ENCODE results near the gene FLOT1. TPM values are rescaled to one million over a fixed set of nuclear protein-coding genes. Genes with fewer than 3 reads are reported as not detected.
A peak's percentile ranks its signal among the peaks of the same experiment; 100 is the strongest.
"Not testable (repeated sequence)": the region's sequence is repeated elsewhere in the genome, so short reads cannot be mapped to it uniquely, and the experiment has no call there.

Gene FLOT1
- polyA plus RNA-seq, 1 donor = 94.5 TPM

- no peaks in the 10 kb centered on the region for H3K27me3 ChIP-seq (ENCODE audit: control insufficient read depth, insufficient read depth, low read length)
- 83% methylated on average over 3 of the region's 8 CpGs for WGBS (ENCODE audit: insufficient coverage, low lambda C conversion rate)
- no peak for DNase-seq
- H3K4me1 ChIP-seq (ENCODE audit: control insufficient read depth, insufficient read depth, low read length) = peaks cover 17% of the 10 kb centered on the region
- no peak overlapping the region for H3K4me3 ChIP-seq (ENCODE audit: low read length)
- no peak overlapping the region for H3K27ac ChIP-seq (ENCODE audit: low read length)
- H3K36me3 ChIP-seq (ENCODE audit: control insufficient read depth, insufficient read depth, low read length) = no peaks in the 10 kb centered on the region
- peaks cover 2% of the 10 kb centered on the region for H3K9me3 ChIP-seq (ENCODE audit: control insufficient read depth, low read depth, low read length)
These were observed 18.1 kb upstream of the FLOT1 start for GRCh38 chr6:30760549-30760948.

GRCh38 chr6:30759575-30760239 lies 17.2 kb upstream of the FLOT1 start:
- WGBS (ENCODE audit: insufficient coverage, low lambda C conversion rate) = no CpG with 5 or more reads among the region's 10 CpGs
- H3K27ac ChIP-seq (ENCODE audit: low read length) = peak overlapping the region; percentile 8
- no peaks in the 10 kb centered on the region for H3K27me3 ChIP-seq (ENCODE audit: control insufficient read depth, insufficient read depth, low read length)
- peaks cover 2% of the 10 kb centered on the region for H3K9me3 ChIP-seq (ENCODE audit: control insufficient read depth, low read depth, low read length)
- no peaks in the 10 kb centered on the region for H3K36me3 ChIP-seq (ENCODE audit: control insufficient read depth, insufficient read depth, low read length)
- H3K4me3 ChIP-seq (ENCODE audit: low read length) = no peak overlapping the region
- no peak for DNase-seq
- H3K4me1 ChIP-seq (ENCODE audit: control insufficient read depth, insufficient read depth, low read length) = peaks cover 17% of the 10 kb centered on the region

DNA sequence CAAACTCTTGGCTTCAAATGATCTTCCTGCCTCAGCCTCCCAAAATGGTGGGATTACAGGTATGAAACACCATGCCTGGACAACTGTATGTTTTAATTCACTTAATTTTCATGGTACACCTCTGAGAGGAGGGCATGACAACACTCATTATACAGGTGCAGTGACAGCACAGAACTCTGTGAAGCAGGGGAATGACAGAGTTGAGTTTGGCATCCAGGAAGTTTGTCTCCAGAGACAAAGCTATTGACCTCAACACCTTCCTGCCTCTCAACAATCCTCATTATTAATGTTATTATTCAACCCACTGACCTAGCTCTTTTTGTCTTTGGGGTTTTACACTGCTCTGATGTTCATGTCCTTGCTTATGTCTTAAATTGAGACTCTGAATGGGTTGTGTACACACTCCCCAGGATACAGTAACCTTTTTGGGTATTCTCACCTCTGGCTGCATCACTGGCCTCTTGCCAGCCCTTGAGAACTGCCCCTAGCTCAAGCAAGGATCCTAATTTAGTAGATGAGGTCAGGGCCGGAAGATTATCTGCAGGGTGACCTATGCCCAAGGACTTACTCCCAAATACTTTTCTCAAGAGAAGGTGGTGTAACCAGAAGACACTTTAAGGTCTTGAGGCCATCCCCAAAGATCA lies 14.9 kb upstream of the FLOT1 start:
- Histone ChIP-seq H3K27me3 (ENCODE audit: control insufficient read depth, insufficient read depth, low read length) (no peaks in the 10 kb centered on the region), H3K36me3 (ENCODE audit: control insufficient read depth, insufficient read depth, low read length) (no peaks in the 10 kb centered on the region), H3K4me3 (ENCODE audit: low read length) (no peak overlapping the region), H3K27ac (ENCODE audit: low read length) (no peak overlapping the region), H3K4me1 (ENCODE audit: control insufficient read depth, insufficient read depth, low read length) (peaks cover 6% of the 10 kb centered on the region), H3K9me3 (ENCODE audit: control insufficient read depth, low read depth, low read length) (no peaks in the 10 kb centered on the region)
- no peak for DNase-seq
- no CpG with 5 or more reads among the region's 1 CpG for WGBS (ENCODE audit: insufficient coverage, low lambda C conversion rate)

GRCh38 chr6:30756405-30757003 lies 14.0 kb upstream of the FLOT1 start:
- not testable (repeated sequence) for H3K27ac ChIP-seq (ENCODE audit: low read length); DNase-seq
- no CpG with 5 or more reads among the region's 7 CpGs for WGBS (ENCODE audit: insufficient coverage, low lambda C conversion rate)

DNA sequence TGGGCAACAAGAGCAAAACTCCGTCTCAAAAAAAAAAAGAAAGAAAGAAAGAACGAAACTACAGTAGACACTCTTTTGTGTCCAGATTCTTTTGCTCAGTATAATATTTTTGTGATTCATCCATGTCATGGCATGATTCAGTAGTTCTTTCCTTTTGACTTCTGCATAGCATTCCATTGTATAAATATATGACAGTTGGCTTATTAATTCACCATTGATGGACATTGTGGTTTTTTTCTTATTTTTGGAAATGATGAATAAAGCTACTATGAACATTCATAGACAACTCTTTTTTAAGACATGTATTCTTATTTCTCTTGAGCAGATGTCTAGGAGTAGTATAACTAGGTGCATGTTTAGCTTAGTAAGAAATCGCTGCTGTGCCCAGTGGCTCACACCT lies 12.1 kb upstream of the FLOT1 start:
- Histone ChIP-seq H3K36me3 (ENCODE audit: control insufficient read depth, insufficient read depth, low read length) (no peaks in the 10 kb centered on the region), H3K9me3 (ENCODE audit: control insufficient read depth, low read depth, low read length) (no peaks in the 10 kb centered on the region), H3K27ac (ENCODE audit: low read length) (no peak overlapping the region), H3K4me3 (ENCODE audit: low read length) (no peak overlapping the region), H3K4me1 (ENCODE audit: control insufficient read depth, insufficient read depth, low read length) (peaks cover 19% of the 10 kb centered on the region), H3K27me3 (ENCODE audit: control insufficient read depth, insufficient read depth, low read length) (no peaks in the 10 kb centered on the region)
- DNase-seq = no peak
- WGBS (ENCODE audit: insufficient coverage, low lambda C conversion rate) = 67% methylated on average over 1 of the region's 3 CpGs

More at GRCh38 chr6:30756405-30757003, 14.0 kb upstream of the FLOT1 start:
- not testable (repeated sequence) for H3K4me3 ChIP-seq (ENCODE audit: low read length); H3K4me1 ChIP-seq (ENCODE audit: control insufficient read depth, insufficient read depth, low read length); H3K9me3 ChIP-seq (ENCODE audit: control insufficient read depth, low read depth, low read length); H3K36me3 ChIP-seq (ENCODE audit: control insufficient read depth, insufficient read depth, low read length); H3K27me3 ChIP-seq (ENCODE audit: control insufficient read depth, insufficient read depth, low read length)

- Histone ChIP-seq H3K9me3 (ENCODE audit: control insufficient read depth, low read depth, low read length) (no peaks in the 10 kb centered on the region), H3K27me3 (ENCODE audit: control insufficient read depth, insufficient read depth, low read length) (no peaks in the 10 kb centered on the region), H3K4me3 (ENCODE audit: low read length) (no peak overlapping the region), H3K4me1 (ENCODE audit: control insufficient read depth, insufficient read depth, low read length) (peaks cover 35% of the 10 kb centered on the region), H3K36me3 (ENCODE audit: control insufficient read depth, insufficient read depth, low read length) (no peaks in the 10 kb centered on the region), H3K27ac (ENCODE audit: low read length) (peak overlapping the region; percentile 47)
- peak; percentile 45 to 68 for DNase-seq
- WGBS (ENCODE audit: insufficient coverage, low lambda C conversion rate) = 60% methylated on average over 1 of the region's 12 CpGs
These were observed 9.9 kb upstream of the FLOT1 start for GRCh38 chr6:30752157-30752927.

DNA sequence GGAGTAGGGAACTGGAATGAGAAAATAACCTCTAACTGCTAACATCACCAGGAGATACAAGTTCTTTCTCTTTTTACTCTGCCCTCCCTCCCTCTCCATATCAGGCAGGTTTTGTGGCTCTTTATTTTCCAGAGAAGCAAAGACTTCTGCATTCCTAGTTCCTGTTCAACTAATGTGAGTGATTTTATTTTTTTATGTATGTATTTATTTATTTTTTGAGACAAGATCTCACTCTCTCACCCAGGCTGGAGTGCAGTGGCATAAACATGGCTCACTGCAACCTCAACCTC lies 7.8 kb upstream of the FLOT1 start:
- H3K36me3 ChIP-seq (ENCODE audit: control insufficient read depth, insufficient read depth, low read length) = no peaks in the 10 kb centered on the region
- no peak overlapping the region for H3K4me3 ChIP-seq (ENCODE audit: low read length)
- no peaks in the 10 kb centered on the region for H3K27me3 ChIP-seq (ENCODE audit: control insufficient read depth, insufficient read depth, low read length)
- DNase-seq = no peak
- no peaks in the 10 kb centered on the region for H3K9me3 ChIP-seq (ENCODE audit: control insufficient read depth, low read depth, low read length)
- peak overlapping the region; percentile 73 for H3K27ac ChIP-seq (ENCODE audit: low read length)
- peaks cover 35% of the 10 kb centered on the region for H3K4me1 ChIP-seq (ENCODE audit: control insufficient read depth, insufficient read depth, low read length)

DNA sequence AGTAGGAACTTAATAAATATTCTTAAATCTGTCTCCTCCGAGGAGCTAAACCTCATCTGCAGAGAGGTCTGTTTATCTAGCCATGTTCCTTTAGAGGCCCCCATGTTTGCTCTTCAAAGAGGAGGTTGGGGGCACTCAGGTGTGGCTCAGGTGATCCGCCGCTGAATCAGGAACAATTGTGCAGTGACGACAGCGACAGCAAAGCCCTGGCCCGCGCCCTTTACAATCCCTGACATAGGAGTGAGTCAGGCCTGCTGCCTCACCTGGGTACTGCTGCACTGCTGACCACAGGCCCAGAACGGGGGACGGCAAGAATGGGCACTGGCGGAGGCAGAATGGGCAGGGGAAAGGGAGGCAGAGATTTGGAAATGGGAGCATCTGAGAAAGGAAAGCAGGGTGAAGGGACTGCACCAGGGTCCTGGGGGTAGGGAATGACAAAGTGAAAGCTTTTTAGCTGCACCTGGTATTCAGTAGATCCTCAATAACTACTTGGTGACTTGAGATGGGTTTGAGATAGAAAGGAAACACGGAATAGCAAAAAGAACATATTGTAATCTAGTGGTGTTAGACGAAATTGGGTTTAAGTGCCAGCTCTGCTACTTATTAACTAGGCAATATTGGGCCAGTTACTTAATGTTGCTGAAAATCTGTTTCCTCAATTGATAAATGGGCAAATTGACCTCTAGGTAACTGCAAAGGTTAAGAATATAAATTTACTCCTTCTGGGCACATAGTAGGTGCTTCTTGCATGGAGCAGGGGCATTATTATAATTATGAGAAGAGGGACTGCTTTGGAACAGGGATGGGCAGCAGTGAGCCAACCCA lies 7.3 kb upstream of the FLOT1 start:
- peaks cover 37% of the 10 kb centered on the region for H3K4me1 ChIP-seq (ENCODE audit: control insufficient read depth, insufficient read depth, low read length)
- WGBS (ENCODE audit: insufficient coverage, low lambda C conversion rate) = 36% methylated on average over 5 of the region's 12 CpGs
- DNase-seq = peak; percentile 81 to 93

GRCh38 chr6:30748851-30749540 lies 6.5 kb upstream of the FLOT1 start:
- Histone ChIP-seq H3K9me3 (ENCODE audit: control insufficient read depth, low read depth, low read length) (no peaks in the 10 kb centered on the region), H3K27ac (ENCODE audit: low read length) (peak overlapping the region; percentile 73), H3K4me1 (ENCODE audit: control insufficient read depth, insufficient read depth, low read length) (peaks cover 40% of the 10 kb centered on the region), H3K27me3 (ENCODE audit: control insufficient read depth, insufficient read depth, low read length) (no peaks in the 10 kb centered on the region), H3K4me3 (ENCODE audit: low read length) (no peak overlapping the region), H3K36me3 (ENCODE audit: control insufficient read depth, insufficient read depth, low read length) (no peaks in the 10 kb centered on the region)
- DNase-seq = peak in 1 of 2 donors; percentile 44
- WGBS (ENCODE audit: insufficient coverage, low lambda C conversion rate) = 26% methylated on average over 3 of the region's 8 CpGs

More for the DNA sequence above, 7.3 kb upstream of the FLOT1 start:
- no peak overlapping the region for H3K4me3 ChIP-seq (ENCODE audit: low read length)
- no peaks in the 10 kb centered on the region for H3K9me3 ChIP-seq (ENCODE audit: control insufficient read depth, low read depth, low read length)
- H3K36me3 ChIP-seq (ENCODE audit: control insufficient read depth, insufficient read depth, low read length) = no peaks in the 10 kb centered on the region
- H3K27ac ChIP-seq (ENCODE audit: low read length) = peak overlapping the region; percentile 73
- no peaks in the 10 kb centered on the region for H3K27me3 ChIP-seq (ENCODE audit: control insufficient read depth, insufficient read depth, low read length)
